GM21825 (cell line): ENCODE data around the gene B9D1.
A peak's percentile ranks its signal among the peaks of the same experiment; 100 is the strongest.

Experiments
- ATAC-seq: cut with Tn5 transposase; IDR thresholded peaks from one replicate; pipeline ENCODE4 v1.9.1; 2021; ENCODE audit warnings: mild to moderate bottlenecking, moderate library complexity; ENCODE audit not compliant: unreplicated experiment

The B9D1 gene, protein sequence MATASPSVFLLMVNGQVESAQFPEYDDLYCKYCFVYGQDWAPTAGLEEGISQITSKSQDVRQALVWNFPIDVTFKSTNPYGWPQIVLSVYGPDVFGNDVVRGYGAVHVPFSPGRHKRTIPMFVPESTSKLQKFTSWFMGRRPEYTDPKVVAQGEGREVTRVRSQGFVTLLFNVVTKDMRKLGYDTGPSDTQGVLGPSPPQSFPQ

DNA sequence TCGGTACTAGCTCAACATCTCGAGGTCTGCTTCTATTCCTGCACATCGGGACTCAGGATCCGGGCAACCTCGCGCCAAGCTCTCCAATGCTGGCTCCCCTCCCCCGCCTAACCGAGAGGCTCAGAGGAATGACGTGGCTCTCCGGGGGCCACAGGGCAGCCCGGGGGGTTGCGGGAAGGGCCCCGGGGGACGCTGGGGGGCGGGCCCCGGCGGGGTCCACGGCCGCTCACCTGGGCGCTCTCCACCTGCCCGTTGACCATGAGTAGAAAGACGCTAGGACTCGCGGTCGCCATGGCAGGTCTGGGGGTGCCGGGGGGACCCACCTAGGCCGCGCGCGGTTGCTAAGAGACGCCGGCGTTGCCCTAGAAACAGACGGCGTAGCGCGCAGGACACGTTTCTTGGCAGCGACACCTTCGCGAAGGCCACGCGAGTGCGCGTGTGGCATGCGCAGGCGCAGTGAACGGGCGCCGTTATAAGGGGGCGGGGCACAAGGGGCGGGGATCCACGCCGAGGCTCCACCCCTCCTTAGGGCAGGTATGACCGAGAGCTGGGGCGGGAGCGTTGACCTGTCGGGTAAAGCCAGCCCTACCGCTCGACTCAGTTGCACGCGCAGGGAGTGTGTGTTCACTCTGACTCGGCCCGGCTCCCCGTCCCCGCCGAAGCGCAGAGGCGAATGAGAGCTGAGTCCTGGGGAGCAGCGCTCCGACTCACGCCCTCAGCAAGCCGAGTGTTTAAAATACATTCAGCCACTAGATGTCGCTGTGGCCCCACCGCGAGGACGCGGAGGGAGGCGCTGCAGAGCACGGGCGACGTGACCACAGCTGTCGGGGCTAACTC is at the start of gene B9D1:
Gene B9D1 (minus strand): TSS at position 447 of the 837 bp plus-strand sequence. CDS start 154 bp downstream, at position 293.
- peak; percentile 66 for ATAC-seq

DNA sequence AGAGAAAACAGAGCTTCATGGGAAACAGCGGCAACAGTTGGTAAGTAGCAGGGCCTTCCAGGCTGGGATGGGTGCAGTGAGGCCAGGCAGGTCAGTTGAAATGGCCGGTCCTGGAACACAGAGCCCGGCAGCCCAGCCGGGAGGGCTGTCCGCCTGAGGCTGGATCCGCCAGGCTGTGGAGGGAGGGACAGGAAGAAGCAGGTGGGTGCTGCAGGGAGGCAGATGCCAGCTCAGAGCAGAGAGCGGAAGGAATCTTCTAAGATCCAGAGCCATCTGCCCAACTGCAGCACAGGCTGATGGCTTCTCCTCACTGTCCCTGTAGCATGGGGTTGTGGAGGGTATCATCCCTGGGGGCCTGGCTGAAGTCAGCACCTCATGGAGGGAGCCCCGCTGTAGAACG is 49.1 kb upstream of the B9D1 start:
- no peak for ATAC-seq

DNA sequence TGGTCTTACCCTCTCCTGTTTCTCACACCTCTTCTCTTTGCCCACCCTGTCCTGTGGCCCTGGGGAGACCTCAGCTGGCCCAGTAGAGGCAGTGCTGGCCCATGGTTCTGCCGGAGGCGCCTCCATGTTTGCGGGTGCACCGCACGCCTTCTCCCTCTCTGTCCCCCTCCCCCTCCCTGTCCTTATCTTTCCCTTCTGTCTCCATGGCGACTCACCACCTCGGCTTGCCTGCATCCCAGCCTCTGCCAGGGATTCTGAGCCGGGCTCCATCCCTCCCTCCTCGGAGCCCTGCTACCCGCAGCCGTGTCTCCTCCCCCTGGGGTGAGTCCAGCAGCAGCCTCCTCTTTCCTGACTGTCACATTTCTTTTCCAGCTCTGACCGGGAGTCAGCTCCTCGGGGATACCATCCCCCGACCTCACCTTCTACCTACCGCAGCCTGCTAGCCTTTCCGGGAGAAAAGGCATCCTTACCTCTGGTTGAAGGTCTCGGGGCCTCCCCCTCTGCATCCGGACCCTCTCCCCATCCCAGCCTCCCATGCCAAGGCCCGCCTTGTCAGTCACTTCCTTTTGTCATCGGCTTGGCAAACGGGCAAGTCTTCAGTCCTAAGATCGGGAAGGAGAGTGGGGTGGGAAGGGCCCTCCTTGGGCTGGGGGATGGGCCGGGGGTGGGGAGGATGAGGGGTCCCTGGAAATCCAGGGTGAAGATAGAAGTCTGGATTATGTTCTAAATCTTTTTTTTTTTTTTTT is 48.5 kb upstream of the B9D1 start, which contains the start of gene RNF112:
Gene RNF112 (plus strand): TSS at position 358 of the 746 bp plus-strand sequence. CDS start 177 bp downstream, at position 535.
- ATAC-seq, result no peak

DNA sequence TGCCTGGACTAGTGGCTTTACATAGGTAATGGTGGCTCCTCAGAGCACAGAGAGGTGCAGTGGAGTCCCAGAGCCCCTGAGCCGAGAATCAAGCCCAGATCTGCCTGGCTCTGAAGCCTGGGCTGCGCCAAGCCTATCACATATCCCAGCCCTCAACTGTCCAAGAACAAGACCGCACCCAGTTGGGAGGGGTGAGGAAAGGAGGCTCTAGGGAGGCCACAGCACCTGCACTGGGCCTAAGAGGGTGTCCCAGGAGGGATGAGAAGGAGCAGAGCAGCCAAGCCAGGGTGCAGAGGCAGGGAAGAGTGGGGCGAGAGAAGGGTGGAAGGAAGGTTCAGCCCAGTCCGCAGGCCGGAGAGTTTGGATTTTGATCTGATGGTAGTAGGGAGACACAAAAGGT is 47.6 kb upstream of the B9D1 start:
- no peak for ATAC-seq

DNA sequence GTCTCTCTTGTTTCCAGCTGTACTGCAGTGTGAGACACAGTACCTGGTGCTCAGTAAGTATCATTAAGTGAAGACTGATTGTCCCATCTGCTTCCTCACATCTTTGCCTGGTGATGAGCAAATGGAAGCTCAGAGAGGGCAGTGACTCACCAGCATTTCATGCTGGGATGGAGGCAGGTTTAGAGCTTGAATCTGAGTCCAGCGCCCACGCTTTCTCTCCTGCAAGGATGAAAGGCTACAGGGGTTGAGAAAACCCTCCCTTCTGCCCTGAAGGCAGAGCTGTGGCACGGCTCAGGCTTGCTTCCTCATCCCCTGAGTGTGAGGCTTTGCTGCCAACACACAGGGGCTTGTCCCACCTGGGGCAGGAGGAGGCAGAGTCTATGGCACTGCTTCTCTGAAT is 47.0 kb upstream of the B9D1 start:
- no peak for ATAC-seq

DNA sequence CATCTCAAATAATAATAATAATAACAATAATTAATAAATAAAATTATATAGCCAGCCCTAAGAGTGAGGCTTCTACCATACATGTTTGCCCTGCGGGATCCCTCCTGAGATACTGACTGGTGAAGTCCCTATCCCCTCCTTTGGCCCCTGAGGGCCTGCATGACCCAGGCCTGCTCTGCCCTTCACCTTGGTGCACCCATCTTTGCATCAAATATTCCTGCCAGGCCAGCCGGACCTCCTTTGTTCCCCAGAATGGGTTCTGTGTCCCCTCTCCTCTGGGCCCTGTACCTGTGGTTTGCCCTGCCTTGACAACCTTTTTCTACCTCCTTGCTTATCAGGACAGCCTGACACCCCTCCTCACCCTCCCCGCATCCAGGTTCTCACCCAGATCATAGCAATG is 46.5 kb upstream of the B9D1 start:
- ATAC-seq, result no peak

DNA sequence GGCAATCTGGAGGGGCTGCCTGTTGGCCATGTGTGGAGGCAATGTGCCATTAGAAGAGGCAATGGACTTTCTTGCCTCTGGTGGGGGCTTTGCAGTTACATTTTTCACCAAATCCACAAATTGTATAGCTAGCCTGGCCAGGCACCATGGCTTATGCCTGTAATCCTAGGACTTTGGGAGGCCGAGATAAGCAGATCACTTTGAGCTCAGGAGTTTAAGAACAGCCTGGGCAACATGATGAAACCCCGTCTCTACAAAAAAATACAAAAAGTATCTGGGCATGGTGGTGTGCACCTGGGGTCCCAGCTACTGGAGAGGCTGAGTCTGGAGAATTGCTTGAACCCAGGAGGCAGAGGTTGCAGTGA is 45.8 kb upstream of the B9D1 start:
- no peak for ATAC-seq

DNA sequence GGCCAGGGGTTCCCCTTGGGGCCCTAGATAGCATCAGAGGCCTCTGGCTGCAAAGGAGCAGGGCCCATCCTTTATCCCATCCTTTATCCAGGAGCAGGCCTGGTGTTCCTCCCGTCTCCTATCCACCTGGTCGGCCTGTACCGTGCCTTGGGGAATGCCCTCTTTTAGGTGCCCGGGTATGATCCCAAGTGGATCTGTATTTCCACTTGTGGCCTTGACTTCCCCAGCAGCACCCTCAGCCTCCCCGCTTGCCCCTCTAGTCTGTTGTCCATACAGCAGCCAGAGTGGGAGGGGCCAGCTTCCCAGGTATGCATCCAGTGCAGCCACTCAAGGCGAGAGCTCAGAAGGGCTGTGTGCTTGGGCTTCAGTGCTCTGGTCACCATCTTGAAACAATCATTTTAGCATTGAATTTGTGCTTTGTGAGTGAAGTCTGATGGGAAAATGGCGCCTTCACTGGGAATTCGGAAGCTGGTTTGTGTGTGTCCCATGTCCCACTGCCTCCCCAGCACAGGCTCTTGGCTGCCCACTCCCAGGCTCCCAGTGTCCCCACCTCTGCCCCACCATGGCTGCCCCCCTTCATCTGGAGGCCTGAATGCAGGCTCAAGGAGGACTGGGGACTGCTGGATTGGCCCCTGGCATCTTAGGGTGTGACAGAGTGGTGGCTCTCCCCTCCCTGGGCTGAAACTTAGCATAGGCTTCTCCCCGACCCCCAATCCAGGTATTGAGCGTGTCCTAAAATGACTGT is 45.2 kb upstream of the B9D1 start:
- ATAC-seq, result no peak

DNA sequence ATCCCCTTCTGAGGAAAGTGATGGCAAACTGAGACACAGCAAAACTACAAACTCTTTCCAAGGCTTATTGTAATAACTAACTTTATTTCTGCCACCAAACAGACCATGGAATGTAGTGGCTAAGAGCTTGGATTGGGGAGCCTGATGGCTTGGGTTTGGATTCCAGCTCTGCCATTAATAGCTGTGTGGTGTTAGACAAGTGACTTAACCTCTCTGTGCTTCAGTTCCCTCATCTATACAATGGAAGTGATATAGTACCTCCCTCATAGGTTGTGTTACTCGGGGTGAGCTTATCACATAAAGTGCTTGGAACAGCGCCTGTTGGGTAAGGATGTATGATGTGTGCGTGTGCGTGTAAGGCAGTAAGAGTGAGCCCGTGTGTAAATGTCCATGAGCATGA is 42.6 kb upstream of the B9D1 start:
- ATAC-seq, result no peak

DNA sequence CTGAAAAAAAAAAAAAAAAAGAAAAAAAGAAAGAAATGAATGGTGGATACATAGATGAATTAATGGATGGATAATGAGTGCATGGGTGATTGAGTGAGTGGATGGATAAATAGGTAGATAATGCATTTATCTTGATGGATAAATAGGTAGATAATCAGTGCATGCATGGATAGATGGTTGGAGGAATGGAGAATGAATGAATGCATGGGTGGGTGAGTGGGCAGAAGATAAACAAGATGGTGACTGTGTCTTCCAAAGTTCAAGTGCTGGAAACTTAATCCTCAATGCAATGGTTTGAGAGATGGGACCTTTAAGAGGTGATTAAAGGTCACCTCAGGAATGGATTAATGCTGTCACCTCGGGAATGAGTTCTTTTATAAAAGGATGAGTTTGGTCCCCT is 41.7 kb upstream of the B9D1 start:
- no peak for ATAC-seq

DNA sequence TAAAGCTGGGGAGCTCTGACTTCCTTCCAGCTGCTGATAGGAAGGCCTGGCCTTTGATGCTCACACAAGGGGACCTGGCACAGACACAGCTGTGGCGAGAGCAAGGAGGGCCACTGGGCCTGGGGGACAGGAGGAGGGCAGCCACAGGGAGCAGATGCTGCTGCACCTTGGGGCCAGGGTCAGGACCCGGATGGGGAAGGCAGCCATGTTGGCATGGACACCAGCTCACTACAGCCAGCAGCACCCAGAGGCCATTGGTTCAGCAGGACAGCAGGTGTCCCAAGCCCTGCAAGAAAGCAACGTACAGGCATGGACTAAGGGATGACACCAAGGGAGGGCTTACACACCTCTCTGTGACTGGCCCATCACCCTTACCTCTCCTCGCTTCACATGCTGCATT is 40.5 kb upstream of the B9D1 start:
- ATAC-seq, result no peak

DNA sequence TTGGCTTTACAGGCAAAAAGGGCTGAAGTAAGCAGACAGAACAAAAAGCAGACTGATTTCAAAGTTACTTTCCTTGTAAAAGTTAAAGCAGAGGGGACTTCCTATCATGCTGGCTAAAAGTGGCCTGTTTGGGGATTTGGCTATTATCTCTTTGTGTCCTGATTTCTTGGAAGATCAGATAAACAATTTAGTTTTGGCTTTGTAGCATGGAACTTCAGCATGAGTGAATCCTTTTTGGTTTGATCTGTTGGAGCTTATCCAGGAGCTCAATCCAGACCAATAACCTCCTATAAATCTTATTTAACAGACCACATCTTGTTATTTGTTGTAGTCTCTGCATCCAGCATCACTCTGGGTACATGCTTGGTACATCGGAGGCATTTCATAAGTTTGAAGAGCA is 39.6 kb upstream of the B9D1 start:
- no peak for ATAC-seq

DNA sequence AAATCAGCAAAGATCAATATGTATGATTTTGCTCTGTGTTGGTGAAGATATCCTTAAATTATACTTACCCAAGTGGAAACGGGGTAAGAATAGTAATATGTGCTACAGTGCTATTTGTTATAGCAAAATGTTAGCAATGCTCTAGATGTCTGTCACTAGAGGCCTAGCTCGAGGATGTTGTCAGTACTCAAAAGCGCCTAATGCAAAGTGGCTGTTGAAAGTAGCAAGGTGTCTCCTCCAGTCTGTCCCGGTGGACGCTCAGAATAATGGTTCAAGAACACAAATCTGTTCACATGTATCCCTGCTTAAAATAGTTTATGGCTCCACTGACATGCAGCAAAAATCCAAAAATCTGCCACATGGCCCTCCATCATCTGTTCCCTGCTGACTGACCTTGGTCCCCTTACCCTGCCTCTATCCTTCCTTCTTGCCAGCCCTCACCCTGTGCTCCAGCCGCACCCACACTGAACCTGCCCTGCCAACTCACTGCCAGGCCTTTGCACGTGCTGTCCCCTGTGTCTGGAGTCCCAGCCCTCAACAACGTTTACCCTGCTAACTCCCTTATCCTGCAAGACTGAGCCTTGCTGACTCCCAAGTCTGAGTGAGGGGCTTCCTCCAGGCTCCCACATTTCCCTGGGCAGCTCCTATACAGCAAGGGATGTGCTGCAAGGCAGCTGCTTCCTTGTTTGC is 38.9 kb upstream of the B9D1 start:
- no peak for ATAC-seq

DNA sequence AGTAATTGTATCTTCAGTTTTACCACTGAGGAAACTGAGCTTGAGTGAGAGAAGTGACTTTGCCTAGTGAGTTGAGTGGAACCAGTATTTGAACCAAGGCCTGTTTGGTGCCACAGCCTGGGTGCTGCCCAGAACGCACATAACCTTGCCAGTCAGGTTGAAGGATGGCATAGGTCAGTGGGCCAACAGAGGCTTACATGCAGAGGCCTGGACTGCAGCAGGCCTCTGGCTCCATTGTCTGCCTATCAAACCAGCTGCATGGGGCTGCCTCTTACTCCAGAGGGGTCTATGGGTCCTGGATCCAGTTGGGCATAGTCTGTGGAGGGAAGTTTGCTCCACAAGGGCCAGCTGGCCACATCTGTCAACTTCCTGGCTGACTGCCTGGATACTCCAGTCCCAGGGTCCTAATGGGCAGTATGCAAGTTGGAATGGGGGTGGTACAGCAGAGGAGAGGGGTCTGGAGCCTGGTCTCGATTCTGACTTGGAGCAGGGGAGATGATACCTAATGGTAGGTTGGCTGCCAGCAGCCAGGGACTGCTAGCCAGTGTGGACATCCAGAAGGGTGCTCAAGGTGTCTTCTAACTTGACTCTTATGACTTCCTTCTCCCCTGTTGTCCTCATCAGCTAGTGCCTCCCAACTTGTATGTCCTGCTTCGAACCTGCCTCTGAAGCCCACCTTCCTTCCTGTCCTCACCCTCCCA is 37.4 kb upstream of the B9D1 start:
- no peak for ATAC-seq

DNA sequence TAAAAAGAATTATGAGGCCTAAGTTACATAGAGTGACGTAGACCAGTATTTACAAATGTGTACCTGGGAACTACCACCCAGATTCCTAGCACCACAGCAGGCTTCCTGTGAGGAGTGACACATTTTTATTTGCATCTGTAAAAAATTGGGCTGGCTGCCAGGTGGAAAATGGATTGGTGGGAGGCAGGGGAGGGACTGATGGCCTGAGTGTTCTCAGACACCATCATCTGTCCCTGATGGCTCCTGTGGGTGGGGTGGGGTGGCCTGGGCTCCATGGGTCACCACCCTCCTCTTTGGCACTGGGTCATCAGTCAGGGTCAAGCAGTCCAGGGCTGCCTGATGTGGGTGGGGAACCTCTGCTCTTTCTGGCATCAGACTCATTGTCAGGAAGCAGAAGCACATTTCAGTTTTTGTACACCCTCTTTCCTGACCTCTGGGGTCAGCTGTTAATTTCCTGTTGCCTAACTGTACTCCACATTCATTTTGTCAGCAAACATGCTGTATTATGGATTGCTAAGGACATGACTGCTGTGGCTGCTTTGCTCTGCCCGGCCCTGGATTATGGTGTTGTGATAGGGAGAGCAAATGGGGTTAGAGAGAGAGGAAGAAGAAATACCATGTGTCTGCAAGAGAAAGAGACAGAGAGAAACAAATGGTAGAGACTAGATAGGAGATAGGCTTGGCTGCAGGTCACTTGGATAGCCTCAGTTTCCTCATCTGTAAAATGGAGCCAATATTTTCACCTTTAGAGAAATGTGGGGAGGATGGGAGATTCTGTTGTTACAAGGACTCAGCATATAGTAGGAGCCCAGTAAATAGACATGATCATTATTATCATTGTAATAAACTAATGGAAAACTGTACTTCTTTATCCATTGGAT is 36.0 kb upstream of the B9D1 start:
- no peak for ATAC-seq

DNA sequence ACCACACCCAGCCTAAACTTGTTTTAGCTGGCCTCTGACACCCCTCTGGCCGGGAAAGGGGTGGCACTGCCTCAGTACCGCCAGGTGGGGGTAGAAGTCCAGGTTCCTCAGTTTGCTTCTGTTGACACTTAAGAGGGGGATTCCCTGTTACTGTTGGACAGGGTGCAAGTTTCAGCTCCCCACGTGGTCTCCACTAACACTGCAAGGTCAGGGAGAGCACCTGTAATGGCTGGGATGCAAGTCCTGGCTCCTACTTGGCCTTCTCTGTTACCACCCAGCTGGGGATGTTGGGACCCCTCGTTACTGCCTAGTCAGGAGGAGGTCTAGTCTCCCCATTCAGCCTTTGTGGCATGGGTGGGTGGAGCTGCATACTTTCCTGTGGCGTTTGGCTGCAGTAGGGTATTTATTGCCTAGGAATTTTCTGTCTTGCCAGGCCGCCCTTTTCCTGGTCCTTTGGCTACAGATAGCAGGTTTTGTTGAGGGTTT is 35.1 kb upstream of the B9D1 start:
- ATAC-seq, result no peak

DNA sequence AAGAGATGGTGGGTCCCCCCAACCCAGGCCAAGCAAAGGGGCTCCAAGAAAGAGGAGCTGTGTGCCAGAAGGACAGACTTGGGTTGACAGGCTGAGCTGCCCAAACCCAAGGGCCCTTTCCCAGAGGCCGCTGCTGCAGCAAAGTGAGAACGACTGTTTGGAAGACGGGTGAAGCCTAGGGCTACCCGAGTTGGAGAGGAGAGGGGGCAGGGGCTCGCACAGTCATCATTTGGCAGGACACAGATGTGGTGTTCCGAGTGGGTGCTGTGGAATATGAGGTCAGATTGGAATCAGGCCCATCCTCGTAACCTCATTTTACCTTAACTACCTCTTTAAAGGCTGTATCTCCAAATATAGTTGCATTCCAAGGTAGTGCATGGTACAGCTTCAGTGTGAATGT is 29.8 kb upstream of the B9D1 start:
- ATAC-seq, result no peak

DNA sequence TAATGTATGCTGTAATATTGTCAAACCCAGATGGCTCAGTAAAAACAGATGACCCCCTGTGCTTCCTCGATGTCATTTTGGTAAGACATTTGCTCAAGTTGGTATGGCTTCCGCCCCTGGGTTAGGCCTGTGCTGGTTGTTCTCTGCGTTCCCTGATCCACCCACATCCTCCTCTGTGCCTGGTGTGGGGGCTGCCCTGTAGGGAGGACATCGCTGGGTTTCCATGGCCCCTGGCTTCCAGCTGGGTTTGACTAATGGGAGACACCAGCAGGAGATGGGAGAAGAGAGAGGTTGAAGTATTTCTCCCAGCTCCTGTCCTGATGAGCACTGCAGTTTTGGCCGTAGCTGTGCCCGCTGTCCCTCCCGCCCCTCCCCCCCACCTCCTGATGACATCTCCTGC is 28.9 kb upstream of the B9D1 start:
- no peak for ATAC-seq

DNA sequence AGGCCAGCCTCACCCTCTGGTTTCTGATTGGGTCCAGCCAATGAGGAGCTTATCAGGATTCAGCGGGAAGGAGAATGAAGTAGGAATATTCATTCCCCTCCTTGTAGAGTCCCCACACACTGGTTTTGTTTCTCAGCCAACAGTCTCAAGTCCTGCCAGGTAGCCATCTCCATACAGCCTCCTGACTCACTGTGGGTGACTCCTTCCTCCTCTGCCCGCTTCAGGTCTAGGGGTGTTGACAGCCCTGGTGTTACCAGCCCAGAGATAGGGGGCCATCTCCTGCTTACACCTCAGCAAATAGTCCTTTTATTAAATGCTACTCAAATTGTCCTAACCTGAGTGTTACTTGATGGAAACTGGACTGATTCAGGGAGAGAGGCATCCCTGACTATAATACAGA is 28.4 kb upstream of the B9D1 start:
- ATAC-seq, result no peak
